ENCODE measurements around the gene HTD2.
"Not testable (repeated sequence)": the region's sequence is repeated elsewhere in the genome, so short reads cannot be mapped to it uniquely, and the experiment has no call there.

HTD2 gene

DNA sequence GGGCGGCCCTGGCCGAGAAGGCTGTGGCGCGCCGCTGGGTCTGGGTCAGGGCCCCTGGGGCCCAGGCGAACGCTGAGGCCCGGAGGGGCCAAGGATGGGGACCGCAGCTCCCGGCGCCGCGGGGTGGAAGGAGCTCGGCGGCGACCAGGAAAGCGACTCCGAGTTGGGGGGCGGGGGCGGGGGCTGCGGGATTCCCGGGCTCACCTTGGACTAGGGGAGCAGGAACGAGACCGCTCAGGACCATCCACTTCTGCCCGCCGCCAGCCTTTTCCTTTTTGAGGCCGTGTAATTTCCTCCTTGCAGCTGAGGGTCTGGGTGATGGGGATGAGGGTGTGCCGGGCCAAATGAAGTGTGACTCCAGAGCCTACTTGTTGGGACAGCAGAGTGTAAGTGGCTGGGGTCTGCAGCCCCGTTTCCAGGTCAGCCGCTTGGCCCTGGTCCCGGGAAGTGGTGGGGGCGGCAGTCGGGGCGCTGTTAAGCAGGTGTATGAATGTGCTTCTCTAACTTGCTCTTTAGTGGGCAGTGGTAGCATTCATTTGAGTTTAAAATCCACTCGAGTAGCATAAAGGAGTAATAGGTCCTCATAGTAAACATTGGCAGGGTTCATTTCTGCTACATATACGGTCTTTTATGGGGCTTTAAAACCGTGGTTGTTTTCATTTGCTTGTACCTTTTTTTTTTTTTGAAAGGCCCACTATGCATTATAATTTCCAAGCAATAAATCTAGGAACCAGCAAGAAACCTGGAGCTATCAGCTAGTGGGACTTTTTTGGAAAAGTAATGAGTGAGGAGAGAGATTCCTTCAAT is 27.1 kb downstream of the HTD2 start:
- DNase-seq = no peak

DNA sequence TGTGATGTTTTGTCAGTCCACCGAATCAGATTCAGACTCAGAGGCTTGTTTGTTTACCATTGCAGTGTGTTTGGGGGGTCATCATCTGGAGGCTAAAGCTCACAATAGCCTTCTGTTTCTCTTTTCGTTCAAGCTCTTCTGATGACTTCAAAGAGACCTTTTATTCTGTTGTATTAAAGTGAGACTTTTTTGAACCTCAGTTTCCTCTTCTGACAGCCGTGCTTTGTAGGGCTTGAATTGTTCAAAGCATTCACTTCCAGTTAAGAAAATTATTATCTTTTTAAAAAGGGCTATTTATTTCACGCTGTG is 27.6 kb downstream of the HTD2 start:
- no peak for DNase-seq

DNA sequence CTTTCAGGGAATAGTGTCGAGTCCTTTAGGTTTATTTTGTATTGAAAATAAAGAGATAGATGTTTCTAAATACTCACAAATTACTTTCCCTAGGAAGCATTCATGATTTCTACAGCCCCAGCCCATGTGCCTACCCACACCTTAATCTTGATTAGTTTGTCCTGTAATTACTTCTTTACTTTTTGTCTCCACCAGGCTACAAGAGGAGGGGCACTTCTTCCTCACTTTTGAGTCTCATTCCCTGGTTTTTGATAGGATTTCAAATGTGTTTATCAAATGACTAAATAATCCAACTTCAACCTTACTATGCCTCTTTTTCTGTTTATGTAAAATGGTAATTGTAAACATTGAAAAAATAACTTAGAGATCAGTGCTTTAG is 28.2 kb downstream of the HTD2 start:
- no peak for DNase-seq

DNA sequence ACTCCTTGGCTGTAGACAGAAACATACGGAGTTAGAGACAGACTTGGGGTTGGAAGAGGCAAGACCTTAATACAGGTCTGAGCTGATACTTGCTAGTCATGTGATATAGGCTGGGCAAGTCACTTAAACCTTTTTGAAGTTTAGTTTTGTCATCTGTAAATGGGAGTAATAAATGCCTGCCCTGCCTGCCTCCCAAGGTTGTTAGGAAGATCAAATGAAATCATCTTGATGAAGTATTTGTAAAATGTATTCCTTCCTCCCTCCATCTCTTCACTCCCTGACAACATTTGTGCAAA is 29.3 kb downstream of the HTD2 start:
- no peak for DNase-seq

DNA sequence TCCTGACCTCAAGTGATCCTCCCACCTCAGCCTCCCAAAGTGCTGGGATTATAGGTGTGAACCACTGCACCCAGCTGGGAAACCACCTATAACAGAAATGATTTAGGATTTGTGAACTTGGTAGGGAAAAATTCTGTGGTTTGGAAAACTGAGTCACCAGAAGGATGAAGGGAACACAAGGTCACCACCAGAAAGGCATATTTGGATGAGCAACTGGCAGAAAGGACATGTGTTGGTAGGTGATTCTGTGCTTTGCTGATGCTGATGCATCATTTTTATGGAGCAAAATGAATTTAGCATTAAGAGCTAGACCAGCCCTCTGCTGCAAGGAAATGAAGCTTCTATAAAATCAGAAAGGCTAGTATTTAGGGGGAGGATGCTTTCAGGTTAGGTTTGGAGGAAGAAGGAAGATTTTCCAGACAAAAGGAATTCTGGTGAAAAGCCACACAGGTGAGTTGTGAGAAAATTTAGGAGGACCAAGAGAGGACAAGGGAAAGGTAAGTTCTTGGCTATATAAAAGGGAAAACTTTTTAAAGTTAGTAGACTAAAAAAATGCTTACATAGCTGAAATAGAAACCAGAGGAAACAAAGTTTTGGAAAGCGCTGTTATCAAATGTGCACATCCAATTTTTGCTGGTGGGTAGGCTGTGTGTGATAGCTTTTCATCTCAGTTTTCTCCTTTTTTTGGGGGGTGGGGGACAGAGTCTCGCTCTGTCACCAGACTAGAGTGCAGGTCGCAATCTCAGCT is 30.0 kb downstream of the HTD2 start:
- no peak for DNase-seq

DNA sequence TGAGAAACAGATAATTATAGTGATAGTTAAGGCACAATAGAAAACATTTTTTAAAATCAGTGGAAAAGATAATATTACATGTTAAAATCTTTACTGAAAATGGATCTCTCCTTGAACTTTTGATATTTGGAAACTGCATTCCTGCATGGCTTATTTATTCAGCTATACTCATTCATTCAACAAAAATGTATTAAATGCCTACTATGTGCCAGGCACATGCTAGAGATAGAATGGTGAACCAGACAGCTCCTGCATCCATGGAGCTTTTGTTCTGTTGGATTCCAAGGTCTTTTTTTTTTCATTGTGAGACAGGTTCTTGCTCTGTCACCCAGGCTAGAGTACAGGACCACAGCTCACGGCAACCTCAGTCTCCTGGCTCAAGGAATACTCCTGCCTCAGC is 30.9 kb downstream of the HTD2 start:
- no peak for DNase-seq

DNA sequence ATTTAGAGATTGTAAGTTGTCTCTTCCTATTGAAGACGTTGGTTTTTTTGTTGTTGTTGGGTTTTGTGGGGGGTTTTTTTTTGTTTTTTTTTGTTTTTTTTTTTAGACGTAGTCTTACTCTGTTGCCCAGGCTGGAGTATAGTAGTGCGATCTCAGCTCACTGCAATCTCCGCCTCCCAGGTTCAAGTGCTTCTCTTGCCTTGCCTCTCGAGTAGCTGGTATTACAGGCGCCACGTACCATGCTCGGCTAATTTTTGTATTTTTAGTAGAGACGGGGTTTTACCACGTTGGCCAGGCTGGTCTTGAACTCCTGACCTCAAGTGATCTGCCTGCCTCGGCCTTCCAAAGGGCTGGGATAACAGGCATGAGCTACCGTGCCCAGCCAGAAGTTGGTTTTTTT is 32.8 kb downstream of the HTD2 start:
- not testable (repeated sequence) for DNase-seq

DNA sequence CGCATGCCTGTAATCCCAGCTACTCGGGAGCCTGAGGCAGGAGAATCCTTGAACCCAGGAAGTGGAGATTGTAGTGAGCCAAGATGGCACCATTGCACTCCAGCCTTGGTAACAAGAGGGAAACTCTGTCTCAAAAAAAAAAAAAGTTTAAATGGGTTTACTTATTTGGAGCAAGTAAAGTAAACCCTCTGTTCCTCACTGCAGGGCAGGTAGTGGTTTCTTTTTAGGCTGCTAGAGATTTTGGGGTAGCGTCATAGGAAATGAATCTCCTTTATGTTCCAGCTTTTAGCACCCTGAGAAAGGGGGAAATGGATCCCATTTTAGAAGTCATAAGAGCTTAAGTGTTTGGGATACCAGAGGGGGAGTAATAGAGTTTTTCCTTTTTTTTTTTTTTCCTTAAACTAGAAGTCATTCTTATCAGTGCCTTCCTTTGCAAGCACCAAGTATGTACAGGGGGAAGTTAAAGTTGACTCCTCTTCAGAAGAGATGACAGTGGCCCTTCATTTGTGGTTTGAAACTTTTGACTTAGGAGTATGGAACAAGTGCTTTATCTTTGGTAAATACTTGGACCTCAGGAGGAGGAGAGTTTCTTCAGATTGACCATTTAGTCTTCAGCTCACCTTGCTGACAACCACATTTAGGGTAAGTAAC is 34.4 kb downstream of the HTD2 start:
- no peak for DNase-seq

DNA sequence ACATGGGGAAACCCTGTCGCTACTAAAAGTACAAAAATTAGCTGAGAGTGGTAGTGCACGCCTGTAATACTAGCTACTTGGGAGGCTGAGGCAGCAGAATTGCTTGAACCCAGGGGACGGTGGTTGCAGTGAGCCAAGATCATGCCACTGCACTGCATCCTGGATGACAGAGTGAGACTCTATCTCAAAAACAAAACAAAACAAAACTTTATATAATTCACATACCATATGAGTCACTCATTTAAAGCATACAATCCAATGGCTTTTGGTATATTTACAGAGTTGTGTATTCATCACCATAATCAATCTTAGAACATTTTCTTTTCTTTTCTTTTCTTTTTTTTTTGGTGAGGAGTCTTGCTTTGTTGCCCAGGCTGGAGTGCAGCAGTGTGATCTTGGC is 35.1 kb downstream of the HTD2 start:
- no peak for DNase-seq

DNA sequence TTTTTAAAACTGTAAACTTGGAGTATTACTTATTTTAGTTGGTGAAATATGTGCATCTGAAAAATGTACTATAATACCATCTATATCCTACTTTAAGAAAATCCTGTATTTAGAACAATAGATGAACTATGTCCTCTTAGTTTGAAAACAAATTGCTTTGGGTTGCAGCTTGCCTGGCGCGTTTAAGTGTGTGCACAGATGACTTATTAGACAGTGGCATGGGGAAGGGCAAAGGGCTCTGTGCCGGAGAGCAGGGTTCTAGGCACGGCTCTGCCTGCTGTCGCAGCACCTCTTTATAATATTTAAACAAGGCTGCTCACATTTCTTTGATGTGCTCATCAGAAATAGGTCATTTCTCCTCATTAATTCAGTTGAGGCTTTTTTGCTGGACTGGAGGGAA is 36.4 kb downstream of the HTD2 start:
- DNase-seq = no peak

DNA sequence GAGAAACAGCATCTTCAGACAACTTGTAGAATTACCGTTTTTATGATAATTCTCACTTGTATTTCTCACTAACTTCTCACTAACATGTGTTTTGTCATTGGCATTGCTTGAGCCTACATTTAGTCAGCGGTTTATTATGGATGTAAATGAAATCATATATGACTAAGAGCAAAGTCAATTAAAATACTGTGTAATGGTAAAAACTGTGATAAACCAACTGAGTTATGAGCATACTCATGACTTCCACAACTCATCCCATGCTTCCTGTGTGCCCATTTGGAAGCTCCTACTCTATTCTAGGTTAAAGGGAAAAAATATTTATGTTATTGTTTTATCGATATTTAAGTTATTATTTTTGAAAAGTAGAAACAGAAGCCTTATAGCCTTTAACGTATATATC is 39.1 kb downstream of the HTD2 start:
- DNase-seq = no peak

DNA sequence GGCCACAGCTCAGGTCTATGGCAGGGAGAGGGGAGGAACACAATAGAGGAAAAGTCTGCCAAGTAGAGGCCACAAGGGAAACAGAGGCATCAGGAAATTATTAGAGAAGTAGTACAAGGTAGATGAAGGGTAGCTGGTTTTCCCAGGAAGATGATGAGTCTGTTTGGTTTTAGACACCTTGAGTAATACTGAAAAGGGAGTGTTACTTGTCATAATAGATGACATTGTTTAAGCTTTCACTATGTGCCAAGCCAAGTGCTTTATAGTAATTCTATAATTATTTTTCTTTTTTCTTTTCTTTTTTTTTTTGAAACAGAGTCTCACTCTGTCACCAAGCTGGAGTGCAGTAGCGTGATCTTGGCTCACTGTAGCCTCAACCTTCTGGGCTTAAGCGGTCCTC is 40.0 kb downstream of the HTD2 start:
- DNase-seq = no peak

DNA sequence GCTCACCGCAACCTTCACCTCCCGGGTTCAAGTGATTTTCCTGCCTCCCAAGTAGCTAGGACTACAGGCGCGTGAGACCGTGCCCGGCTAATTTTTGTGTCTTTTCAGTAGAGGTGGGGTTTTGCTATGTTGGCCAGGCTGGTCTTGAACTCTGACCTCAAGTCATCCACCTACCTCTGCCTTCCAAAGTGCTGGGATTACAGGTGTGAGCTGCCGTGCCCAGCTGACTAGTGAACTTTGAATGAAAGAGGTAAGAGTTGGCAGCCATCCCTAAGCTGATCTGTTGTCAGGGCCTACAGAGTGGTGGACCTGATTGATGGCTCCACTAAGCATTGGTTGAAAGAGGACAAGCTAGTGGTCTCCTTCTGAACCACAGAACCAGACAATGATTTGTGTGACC is 41.7 kb downstream of the HTD2 start:
- no peak for DNase-seq

DNA sequence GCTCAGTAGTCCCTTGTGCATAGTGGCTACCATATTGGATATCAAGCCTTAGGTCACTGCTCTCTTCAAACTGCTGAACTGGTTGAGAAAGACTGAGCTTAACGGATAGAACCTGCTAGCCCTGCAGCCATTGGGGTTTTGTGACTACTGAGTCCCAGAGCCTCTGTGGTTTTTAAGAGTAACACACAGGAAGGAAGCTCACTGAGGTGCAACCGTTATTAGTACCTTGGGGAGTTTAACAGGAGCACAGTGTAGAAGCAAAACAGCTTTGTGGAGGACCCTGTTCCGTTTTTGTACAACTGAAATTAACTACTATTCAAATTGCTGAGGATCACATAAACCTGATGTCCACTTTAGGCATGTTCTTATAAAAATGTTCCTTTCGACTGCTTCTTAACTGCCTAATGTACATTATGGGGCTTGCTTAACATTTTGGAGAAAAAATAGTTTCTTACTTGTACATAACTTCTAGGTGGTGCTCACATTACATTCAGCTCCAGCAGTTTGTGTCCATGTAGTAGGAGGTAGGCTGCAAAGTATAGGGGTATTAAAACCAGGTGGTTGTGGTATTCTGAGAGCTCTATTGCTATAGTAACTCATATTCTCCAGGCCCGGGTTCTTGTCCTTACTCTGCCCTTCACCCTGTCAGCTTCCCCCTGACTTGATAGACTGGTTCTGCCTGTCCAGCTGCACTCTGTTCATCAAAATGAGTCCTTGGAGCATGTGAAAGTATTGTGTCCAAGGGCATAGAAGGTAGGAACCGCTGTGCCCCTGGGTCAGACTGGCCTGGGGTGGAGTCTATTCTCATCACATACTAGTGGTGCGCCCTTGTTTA is 43.7 kb downstream of the HTD2 start:
- no peak for DNase-seq

DNA sequence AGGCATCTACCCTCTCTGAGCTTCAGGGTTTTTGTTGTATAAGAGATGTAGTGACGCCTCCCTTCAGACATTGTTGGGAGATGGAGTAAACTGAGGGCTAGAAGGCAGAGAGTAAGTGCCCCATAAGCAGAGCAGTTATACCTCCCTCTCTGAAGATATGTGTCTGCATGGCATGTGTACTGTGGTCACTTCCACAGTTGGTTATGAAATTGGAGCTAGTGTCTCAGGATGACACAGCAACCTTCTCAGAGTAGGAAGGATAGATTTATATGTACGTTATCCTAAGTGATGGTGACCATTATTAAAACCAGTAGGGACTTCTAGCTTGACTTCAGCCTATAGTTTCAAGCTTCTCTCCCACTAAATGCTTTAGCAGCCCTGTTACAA is 44.3 kb downstream of the HTD2 start:
- DNase-seq = no peak

DNA sequence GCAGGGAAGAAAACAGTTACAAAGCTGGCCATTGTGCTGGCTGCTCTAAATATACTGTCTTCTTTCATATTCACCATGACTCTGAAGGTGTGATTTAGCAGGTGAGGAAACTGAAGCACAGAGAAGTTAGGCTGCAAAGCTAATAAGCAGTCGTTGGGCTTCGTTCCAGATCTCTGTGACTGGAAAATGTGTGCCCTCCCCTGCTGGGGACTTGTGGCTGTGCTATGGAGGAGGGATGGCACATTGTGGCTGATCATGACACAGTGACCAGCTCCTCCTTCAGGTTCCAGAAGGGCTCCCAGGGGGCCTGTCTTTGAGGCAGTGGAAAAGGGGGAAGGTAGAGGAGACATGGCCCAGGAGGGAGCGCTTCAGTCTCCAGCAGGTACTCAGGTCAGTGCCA is 45.6 kb downstream of the HTD2 start:
- no peak for DNase-seq

DNA sequence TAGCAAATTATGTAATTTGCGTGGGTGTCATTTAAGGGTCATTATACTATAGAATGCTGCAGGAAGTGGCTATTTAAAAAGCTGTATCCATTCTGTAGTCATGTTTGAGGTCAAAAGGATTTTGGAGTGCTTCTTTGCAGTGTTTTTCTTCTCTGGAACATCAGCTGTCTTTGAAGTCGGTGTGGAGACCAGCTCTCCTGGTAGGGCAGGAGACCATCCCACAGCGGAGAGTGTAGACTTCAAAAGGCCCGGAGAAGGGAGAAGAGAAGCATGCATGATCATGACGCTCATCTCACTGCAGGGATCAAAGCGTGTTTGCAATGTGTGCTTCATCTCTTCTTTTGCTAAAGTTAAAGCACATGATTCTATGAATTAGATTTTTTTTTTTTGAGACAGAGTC is 46.3 kb downstream of the HTD2 start:
- no peak for DNase-seq

DNA sequence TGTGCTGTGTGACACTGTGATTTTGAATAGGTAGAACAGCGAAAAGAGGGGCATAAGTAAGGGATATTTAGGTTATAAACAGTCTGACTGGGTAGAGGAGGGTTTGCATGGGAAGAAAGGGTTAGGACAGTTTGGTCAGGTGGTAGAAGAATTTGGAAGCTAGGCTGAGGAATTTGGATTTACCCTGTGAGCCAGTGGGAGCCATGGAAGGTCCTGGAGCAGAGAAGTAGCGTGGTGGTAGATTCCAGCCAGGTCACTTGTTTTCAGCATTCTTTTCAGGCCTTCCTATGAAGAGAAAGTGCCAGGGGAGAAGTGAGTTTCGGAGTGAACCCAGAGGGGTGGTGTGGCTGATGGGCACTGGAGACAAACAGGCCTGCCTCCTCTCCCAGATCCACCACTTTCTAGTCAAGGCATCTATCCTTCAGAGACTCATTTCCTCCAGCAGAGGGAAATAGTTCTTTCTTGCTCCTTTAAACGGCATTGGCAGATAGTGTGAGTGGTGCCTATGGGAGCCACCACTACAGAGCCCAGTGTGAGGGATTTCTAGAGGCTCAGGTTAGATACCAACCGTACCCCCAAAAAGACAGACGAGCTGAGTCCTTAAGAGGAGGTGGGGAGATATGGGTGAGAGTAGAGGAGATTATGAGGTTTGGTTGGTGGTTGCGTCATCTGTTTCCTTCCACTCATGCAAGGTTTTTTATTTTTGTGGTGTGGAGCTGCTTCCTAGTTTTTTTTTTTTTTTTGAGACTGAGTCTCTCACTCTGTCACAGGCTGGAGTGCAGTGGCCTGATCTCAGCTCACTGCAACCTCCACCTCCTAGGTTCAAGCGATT is 47.6 kb downstream of the HTD2 start:
- DNase-seq = no peak

DNA sequence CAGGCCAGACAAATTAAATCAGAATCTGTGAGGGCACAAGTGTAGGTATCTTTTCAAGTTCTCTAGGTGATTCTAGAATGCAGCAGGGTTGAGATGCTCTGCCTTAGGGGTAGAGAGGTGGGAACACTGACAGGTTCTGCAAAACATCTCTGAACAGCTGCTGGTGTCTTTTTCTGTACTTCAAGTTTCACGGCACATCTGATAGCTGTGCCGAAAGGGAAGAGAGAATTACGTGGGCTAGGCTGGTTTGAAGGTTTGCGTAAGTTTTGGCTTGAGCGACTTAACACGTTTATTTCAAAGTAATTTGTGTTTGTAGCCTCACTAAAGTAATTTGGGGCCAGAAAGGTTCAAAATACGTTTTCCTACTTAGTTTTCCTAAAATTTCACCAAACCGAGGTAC is 48.9 kb downstream of the HTD2 start:
- no peak for DNase-seq

DNA sequence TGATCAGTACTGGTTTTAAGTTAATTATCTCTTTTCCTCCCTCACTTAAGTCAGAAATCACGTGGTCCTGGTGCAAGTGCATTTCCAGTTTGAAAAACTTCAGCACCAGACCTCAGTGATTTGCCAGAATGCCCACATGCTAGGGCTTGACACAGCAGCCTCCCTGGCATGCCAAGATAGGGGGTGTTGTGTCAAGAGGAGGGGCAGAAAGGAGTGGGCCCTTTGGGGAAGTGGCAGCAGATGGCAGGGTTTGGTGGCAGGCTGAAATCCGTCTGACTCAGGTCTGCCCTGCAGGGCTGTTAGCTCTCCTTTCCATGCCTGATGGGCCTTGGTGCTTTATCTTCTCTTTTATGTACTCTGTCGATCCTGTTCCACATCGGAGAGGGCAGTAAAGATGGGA is 49.7 kb downstream of the HTD2 start:
- no peak for DNase-seq

DNA sequence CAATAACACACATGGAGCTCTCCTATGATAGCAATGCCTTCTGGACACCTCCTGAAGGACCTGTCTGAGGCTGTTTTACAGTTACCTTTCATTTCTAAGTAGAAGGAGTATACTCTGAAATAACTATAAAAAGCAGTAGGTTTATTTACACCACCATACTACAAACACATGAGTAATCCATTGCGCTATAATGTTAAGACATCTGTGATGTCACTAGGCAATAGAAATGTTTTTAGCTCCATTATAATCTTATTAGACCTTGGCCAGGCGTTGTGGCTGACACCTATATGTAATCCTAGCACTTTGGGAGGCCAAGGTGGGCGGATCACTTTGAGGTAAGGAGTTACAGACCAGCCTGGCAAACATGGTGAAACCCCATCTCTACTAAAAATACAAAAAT is 51.1 kb downstream of the HTD2 start:
- no peak for DNase-seq

DNA sequence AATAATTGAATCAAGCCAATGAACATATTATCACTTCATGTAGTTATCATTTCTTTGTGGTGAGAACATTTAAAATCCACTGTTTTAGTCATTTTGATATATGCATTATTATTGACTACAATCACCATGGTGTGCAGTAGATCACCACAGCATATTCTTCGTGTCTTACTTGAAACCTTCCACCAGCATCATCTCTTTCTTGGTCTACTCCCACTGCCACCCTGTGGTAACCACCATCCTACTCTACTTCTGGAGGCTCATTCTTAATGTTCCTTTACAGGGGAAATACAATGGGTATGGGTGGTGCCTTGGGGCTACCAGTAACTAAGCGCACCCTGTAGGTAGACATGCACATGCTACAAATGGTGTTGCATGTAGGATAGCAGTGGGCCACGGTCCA is 51.8 kb downstream of the HTD2 start:
- DNase-seq = no peak

DNA sequence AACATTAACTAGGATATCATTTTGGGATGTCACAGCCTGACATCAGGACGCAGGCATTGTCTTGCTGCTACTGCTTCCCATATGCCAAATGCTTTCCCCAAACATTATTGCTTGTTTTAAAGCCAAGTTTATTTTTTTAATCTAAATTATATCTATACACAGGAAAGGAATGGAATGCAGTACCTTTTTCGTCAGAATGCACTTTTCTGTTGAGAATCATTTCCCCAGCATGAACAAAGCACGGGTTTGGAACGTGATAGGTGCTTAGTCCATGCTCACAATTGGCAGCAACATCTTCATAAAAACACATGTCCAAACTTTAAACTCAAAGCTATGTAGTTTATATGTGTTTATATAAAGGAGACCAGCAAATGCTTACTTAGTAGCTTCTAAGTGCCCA is 52.5 kb downstream of the HTD2 start:
- no peak for DNase-seq

Data from activated CD4-positive, alpha-beta T cell treated with anti-CD3 and anti-CD28 coated beads for 1 hour (primary cell).